ENCODE measurements around the gene NDUFB10. TPM values are rescaled to one million over a fixed set of nuclear protein-coding genes. Genes with fewer than 3 reads are reported as not detected.

NDUFB10 gene
- total RNA-seq, 3 donors from 2014 or later (not counting 1 experiment from before 2014, with no cell fraction given) = 54.5 to 61.1 (median 59.5) TPM

DNA sequence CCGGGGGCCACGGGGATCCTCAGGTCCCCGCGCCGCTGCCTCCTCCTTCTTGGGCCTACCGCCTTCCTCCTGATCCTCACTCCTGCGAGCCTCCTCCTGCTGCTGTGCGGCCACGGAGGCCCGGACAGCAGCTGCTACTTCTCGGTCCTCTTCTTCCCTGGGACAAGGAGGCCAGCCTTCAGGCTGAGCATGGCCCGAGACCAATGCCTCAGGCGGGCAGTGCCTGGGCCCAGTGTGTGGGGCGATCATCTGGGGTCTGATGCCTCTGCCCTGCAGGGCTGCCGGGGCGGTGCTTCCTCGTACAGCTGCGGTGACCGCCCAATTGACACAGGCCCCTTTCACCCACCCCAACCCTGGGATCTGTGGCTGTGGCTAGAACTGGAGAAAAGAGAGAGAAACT, 41.7 kb downstream of the NDUFB10 start:
- intact Hi-C loops (cut with micrococcal nuclease) = loop anchor here (10.0 kb wide), 2 partner anchors 484 to 664 kb away; no protein-coding TSS in a partner anchor
- Mint-ChIP-seq H3K27me3 (ENCODE audit: low read depth in 2 of 2) (no peaks in the 10 kb centered on the region), H3K9me3 (no peaks in the 10 kb centered on the region), H3K4me3 (no peak overlapping the region), H3K27ac (no peak overlapping the region), H3K4me1 (peaks cover 0 to 21% of the 10 kb centered on the region in 2 donors), H3K36me3 (no peaks in the 10 kb centered on the region)
- Histone ChIP-seq H3K4me3 (ENCODE audit: low read length) (no peak overlapping the region), H3K4me1 (ENCODE audit: control insufficient read depth, insufficient read depth, low read length) (peaks cover 27% of the 10 kb centered on the region), H3K27me3 (ENCODE audit: control insufficient read depth, insufficient read depth, low read length) (no peaks in the 10 kb centered on the region), H3K36me3 (ENCODE audit: control insufficient read depth, insufficient read depth, low read length) (peaks cover 49% of the 10 kb centered on the region), H3K9me3 (ENCODE audit: control insufficient read depth, insufficient read depth, low read length) (no peaks in the 10 kb centered on the region), H3K27ac (ENCODE audit: low read length) (no peak overlapping the region)
- WGBS (ENCODE audit: insufficient coverage) = 98% methylated on average over 19 of the region's 19 CpGs
- ATAC-seq (no peak), DNase-seq (no peak)
- TF ChIP-seq, protein P1, sequence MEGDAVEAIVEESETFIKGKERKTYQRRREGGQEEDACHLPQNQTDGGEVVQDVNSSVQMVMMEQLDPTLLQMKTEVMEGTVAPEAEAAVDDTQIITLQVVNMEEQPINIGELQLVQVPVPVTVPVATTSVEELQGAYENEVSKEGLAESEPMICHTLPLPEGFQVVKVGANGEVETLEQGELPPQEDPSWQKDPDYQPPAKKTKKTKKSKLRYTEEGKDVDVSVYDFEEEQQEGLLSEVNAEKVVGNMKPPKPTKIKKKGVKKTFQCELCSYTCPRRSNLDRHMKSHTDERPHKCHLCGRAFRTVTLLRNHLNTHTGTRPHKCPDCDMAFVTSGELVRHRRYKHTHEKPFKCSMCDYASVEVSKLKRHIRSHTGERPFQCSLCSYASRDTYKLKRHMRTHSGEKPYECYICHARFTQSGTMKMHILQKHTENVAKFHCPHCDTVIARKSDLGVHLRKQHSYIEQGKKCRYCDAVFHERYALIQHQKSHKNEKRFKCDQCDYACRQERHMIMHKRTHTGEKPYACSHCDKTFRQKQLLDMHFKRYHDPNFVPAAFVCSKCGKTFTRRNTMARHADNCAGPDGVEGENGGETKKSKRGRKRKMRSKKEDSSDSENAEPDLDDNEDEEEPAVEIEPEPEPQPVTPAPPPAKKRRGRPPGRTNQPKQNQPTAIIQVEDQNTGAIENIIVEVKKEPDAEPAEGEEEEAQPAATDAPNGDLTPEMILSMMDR (IDR thresholded peaks at IDR 0.05) = no peak

DNA sequence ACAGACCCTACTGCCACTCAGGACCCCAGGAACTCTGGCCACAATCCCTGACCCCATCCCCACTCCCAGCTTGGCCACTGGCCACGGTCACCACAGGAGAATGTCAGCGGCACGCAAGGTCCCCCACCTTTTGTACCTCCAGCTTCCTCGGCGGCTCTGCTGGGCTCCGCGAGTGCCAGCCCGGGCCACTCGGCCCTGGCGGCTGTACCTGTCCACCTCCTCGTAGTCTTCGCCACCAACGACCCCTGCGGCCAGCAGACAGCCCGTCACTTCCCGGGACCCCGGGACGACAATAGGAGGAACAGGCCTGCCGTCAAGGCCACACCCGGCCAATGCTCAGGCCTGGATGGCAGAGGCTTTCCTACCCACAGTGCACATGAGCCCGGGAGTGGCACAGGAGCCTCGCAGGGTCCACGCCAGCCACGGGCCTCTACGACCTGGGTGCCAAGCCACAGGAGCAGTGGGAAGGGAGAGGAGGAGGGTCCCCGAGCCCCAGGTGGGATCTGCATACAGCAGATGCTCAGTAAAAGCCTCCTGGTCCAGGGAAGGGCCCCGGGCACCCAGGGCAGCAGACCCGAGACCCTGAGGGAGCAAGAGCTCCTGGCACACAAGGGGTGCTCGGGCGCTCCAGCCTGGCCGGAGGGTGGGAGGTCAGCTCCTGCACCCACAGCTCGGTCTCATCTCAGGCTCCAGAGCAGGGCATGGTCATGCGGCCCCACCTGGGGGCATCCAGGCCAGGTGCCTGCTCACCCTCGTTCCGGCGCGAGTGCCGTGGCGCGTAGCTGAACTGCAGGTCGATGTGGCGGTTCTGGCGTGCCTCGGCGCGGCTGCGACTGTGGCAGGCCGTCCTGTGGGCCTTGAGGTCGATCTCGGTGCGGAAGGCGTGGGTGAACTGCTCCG, 42.4 kb downstream of the NDUFB10 start:
- Histone ChIP-seq H3K27ac (ENCODE audit: low read length) (no peak overlapping the region), H3K27me3 (ENCODE audit: control insufficient read depth, insufficient read depth, low read length) (no peaks in the 10 kb centered on the region), H3K4me3 (ENCODE audit: low read length) (no peak overlapping the region), H3K9me3 (ENCODE audit: control insufficient read depth, insufficient read depth, low read length) (no peaks in the 10 kb centered on the region), H3K36me3 (ENCODE audit: control insufficient read depth, insufficient read depth, low read length) (peaks cover 48% of the 10 kb centered on the region), H3K4me1 (ENCODE audit: control insufficient read depth, insufficient read depth, low read length) (peaks cover 29% of the 10 kb centered on the region)
- no peak overlapping the region for H3K4me3 Mint-ChIP-seq
- 98% methylated on average over 53 of the region's 53 CpGs for WGBS (ENCODE audit: insufficient coverage)
- TF ChIP-seq, protein P1 (IDR thresholded peaks at IDR 0.05) = no peak
- H3K27me3 Mint-ChIP-seq (ENCODE audit: low read depth in 2 of 2) = no peaks in the 10 kb centered on the region
- no peaks in the 10 kb centered on the region for H3K9me3 Mint-ChIP-seq
- peaks cover 4 to 25% of the 10 kb centered on the region in 2 donors for H3K4me1 Mint-ChIP-seq
- no peak for DNase-seq
- H3K36me3 Mint-ChIP-seq = no peaks in the 10 kb centered on the region
- no peak overlapping the region for H3K27ac Mint-ChIP-seq
- intact Hi-C loops (cut with micrococcal nuclease) = loop anchor here (10.0 kb wide), 2 partner anchors 483 to 663 kb away; no protein-coding TSS in a partner anchor
- no peak for ATAC-seq

DNA sequence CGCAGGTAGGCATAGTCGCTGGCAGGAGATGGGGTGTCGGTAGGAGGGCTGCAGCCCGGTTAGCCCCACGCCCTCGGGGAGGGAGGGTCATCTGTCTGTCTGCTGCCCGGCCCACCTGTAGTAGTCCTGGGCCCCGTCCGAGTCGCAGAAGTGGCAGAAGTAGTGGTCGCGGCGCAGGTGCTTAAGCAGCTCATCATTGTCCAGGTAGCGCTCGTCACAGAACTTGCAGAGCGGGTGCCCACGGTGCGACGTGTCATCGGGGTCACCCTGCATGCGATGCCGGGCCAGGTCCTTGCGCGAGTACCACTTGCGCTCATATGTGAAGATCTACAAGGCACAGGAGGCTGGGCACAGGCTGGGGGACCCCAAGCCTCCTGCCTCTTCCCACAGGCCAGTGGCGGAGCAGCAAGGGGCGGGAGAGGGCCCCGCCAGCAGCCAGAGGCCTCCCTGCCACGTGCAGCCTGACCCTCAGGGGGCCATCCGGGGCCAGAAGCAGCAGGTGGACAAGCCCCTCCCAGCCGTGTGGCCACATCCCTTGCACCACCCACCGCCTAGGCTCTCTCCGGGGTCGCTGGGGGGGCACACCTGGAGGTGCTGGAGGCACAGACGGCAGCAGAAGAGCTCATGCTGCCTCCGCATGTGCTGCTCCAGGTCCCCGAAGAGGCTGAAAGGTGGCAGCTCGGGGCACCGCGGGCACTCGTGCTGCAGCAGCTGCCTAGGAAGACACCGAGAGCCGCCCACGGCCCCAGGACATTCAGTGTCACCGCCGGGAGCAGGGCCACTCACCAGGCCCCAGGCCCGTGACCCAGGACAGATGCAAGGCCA, 43.3 kb downstream of the NDUFB10 start:
- intact Hi-C loops (cut with micrococcal nuclease) = loop anchor here (10.0 kb wide), 2 partner anchors 482 to 662 kb away; no protein-coding TSS in a partner anchor
- Mint-ChIP-seq H3K27ac (no peak overlapping the region), H3K4me1 (peaks cover 9 to 34% of the 10 kb centered on the region in 2 donors), H3K9me3 (no peaks in the 10 kb centered on the region), H3K4me3 (no peak overlapping the region), H3K36me3 (no peaks in the 10 kb centered on the region), H3K27me3 (ENCODE audit: low read depth in 2 of 2) (no peaks in the 10 kb centered on the region)
- no peak for DNase-seq
- Histone ChIP-seq H3K4me1 (ENCODE audit: control insufficient read depth, insufficient read depth, low read length) (peaks cover 38% of the 10 kb centered on the region), H3K4me3 (ENCODE audit: low read length) (no peak overlapping the region), H3K36me3 (ENCODE audit: control insufficient read depth, insufficient read depth, low read length) (peaks cover 43% of the 10 kb centered on the region), H3K27me3 (ENCODE audit: control insufficient read depth, insufficient read depth, low read length) (no peaks in the 10 kb centered on the region), H3K9me3 (ENCODE audit: control insufficient read depth, insufficient read depth, low read length) (no peaks in the 10 kb centered on the region), H3K27ac (ENCODE audit: low read length) (no peak overlapping the region)
- TF ChIP-seq, protein P1 (IDR thresholded peaks at IDR 0.05) = no peak
- 97% methylated on average over 47 of the region's 47 CpGs for WGBS (ENCODE audit: insufficient coverage)
- ATAC-seq = no peak

Measured in natural killer cell (primary cell).